IgD-negative memory B cell (primary cell): ENCODE results near the gene LMO7. TPM values are rescaled to one million over a fixed set of nuclear protein-coding genes. Genes with fewer than 3 reads are reported as not detected.

ENCODE experiments used
- H3K27ac Mint-ChIP-seq, 3 donors: one replicate each; pipeline ENCODE4 v1.8.0; 2020 to 2022; ENCODE audit warnings: mild to moderate bottlenecking in 3 of 3, mixed read lengths in 3 of 3, moderate library complexity in 1 of 3
- H3K27me3 Mint-ChIP-seq: one replicate; pipeline ENCODE4 v1.8.0; 2021; ENCODE audit warnings: mixed read lengths
- H3K36me3 Mint-ChIP-seq: one replicate; pipeline ENCODE4 v1.8.0; 2020; ENCODE audit warnings: mild to moderate bottlenecking, mixed read lengths
- H3K4me1 Mint-ChIP-seq, 3 donors: one replicate each; pipeline ENCODE4 v1.8.0; 2020 to 2022; ENCODE audit warnings: mixed read lengths in 3 of 3, mild to moderate bottlenecking in 1 of 3
- H3K4me3 Mint-ChIP-seq, 4 donors: one replicate each; pipeline ENCODE4 v1.8.0; 2020 to 2022; ENCODE audit warnings: mild to moderate bottlenecking in 4 of 4, mixed read lengths in 4 of 4, moderate library complexity in 3 of 4
- H3K9me3 Mint-ChIP-seq, 3 donors: one replicate each; pipeline ENCODE4 v1.8.0; 2020 to 2021; ENCODE audit warnings: mixed read lengths in 3 of 3, mild to moderate bottlenecking in 1 of 3
- polyA plus RNA-seq: library from polyadenylated mRNA; unstranded; fragments of 300-500 nt; fragmentation: Illumina TruSeq; gene quantifications from one replicate; pipeline ENCODE4 v1.2.3, GENCODE V29; 2021

The LMO7 gene
- polyA plus RNA-seq, 1 donor from 2014 or later, result 6.6 TPM

DNA sequence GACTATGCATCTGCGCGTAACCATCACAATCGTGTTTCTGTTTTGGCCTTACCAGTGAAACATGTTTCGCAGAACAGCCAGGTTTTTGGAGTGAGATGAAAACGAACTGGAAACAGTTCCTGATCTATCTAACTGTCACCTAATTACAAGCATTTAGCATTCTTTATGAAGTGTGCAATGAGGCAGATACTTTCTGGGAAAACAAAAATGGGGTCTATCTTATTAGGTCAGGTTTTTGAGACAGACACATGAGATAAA lies 182.8 kb downstream of the LMO7 start:
- Mint-ChIP-seq H3K9me3 (no peaks in the 10 kb centered on the region), H3K27ac (no peak overlapping the region), H3K27me3 (no peaks in the 10 kb centered on the region), H3K4me3 (no peak overlapping the region), H3K36me3 (peaks cover 13% of the 10 kb centered on the region), H3K4me1 (no peaks in the 10 kb centered on the region)

DNA sequence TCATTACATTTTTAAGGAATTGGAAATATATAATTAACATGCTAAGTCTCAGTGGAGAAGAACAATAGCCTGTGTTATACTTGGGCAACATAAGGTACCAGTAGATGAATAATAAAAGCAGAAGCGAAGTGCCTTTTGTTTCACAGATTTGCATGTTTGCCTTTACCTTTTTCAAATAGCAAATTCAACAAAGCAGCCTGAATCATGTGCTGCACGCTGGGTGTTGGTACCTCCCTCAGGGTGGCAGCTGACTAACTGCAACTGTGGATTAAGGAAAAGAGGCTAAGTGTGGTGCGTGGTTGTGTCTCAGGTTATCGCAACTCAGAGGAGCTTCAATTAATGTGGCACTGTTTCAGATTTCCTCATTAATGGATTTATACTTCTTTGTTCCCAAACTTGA lies 189.0 kb downstream of the LMO7 start:
- H3K4me3 Mint-ChIP-seq, result no peak overlapping the region
- H3K36me3 Mint-ChIP-seq, result peaks cover 17% of the 10 kb centered on the region
- no peak overlapping the region for H3K27ac Mint-ChIP-seq
- H3K9me3 Mint-ChIP-seq, result no peaks in the 10 kb centered on the region
- H3K4me1 Mint-ChIP-seq, result no peaks in the 10 kb centered on the region
- no peaks in the 10 kb centered on the region for H3K27me3 Mint-ChIP-seq

DNA sequence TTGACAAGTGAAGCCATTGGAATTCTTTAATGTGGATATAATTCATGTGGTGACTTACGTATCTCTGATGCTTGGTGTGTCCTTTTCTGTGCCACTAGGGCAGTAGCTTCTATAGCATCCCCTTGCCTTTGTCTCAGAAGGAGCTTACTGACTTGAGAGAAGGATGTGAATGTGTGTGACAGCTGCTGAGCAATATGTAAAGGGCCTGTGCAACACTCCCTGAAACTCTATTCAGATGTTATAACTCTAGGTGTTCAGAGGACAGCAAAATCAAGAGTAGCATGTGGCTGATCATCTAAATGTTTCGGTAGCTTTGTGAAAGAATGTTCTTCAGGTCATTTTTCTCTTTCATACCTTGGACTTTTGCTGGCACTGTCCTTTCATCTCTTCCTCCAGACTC lies 189.5 kb downstream of the LMO7 start:
- Mint-ChIP-seq H3K36me3 (peaks cover 17% of the 10 kb centered on the region), H3K27me3 (no peaks in the 10 kb centered on the region), H3K9me3 (no peaks in the 10 kb centered on the region), H3K4me3 (no peak overlapping the region), H3K27ac (no peak overlapping the region), H3K4me1 (no peaks in the 10 kb centered on the region)

GRCh38 chr13:75826391-75826790 lies 190.3 kb downstream of the LMO7 start:
- Mint-ChIP-seq H3K36me3 (peaks cover 12% of the 10 kb centered on the region), H3K4me3 (no peak overlapping the region), H3K27me3 (no peaks in the 10 kb centered on the region), H3K4me1 (no peaks in the 10 kb centered on the region), H3K27ac (no peak overlapping the region), H3K9me3 (peaks cover 2 to 6% (median 2%) of the 10 kb centered on the region in 3 donors)

DNA sequence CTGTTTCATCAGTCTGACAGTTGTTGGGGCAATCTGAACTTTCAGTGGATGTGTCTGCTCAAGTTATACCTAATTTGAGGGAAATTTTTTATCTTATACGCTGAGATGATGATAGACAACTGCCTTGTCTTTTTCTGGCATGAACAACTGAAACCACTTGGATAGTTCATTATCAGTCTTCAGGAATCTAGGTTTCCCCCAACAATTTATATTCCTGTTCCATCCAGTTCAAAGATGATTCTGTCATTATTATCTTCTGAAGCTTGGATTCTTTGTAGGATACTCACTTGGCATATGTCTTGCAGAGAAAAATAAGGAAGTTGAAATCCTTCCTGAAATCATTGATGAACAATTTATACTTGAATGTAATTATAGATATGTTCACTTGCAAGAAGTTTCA lies 193.7 kb downstream of the LMO7 start:
- Mint-ChIP-seq H3K4me1 (no peaks in the 10 kb centered on the region), H3K27me3 (no peaks in the 10 kb centered on the region), H3K27ac (no peak overlapping the region), H3K9me3 (peaks cover 2 to 6% (median 2%) of the 10 kb centered on the region in 3 donors), H3K4me3 (no peak overlapping the region), H3K36me3 (peaks cover 8% of the 10 kb centered on the region)

DNA sequence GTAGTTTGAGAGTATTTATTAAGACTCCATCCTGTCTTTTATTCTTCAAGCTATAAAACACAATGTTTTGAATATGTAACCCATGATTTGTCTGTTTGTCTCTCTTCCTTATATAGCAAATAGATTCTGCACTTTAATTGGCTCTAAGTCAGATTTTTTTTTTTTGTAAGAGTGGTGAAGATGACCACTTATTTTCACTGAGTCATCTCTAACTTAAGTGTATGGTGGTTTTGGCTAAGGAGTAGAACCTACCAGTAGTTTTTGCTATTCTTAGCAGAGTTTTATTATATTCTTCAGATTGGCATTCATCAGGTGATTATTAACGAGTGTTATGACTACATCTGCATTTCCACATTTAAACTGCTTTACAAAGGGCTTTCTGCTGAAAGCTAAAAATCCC lies 194.7 kb downstream of the LMO7 start:
- no peaks in the 10 kb centered on the region for H3K4me1 Mint-ChIP-seq
- no peaks in the 10 kb centered on the region for H3K27me3 Mint-ChIP-seq
- H3K9me3 Mint-ChIP-seq, result peaks cover 2 to 6% (median 2%) of the 10 kb centered on the region in 3 donors
- no peak overlapping the region for H3K4me3 Mint-ChIP-seq
- H3K36me3 Mint-ChIP-seq, result peaks cover 5% of the 10 kb centered on the region
- no peak overlapping the region for H3K27ac Mint-ChIP-seq

GRCh38 chr13:75831389-75831788 lies 195.3 kb downstream of the LMO7 start:
- H3K9me3 Mint-ChIP-seq, result peaks cover 2 to 6% (median 2%) of the 10 kb centered on the region in 3 donors
- no peak overlapping the region for H3K4me3 Mint-ChIP-seq
- peaks cover 7% of the 10 kb centered on the region for H3K36me3 Mint-ChIP-seq
- H3K27ac Mint-ChIP-seq, result no peak overlapping the region
- no peaks in the 10 kb centered on the region for H3K4me1 Mint-ChIP-seq
- H3K27me3 Mint-ChIP-seq, result no peaks in the 10 kb centered on the region

GRCh38 chr13:75832812-75833211 lies 196.7 kb downstream of the LMO7 start:
- peaks cover 5% of the 10 kb centered on the region for H3K36me3 Mint-ChIP-seq
- no peaks in the 10 kb centered on the region for H3K27me3 Mint-ChIP-seq
- H3K9me3 Mint-ChIP-seq, result peaks cover 2 to 6% (median 2%) of the 10 kb centered on the region in 3 donors
- no peak overlapping the region for H3K4me3 Mint-ChIP-seq
- H3K4me1 Mint-ChIP-seq, result no peaks in the 10 kb centered on the region
- no peak overlapping the region for H3K27ac Mint-ChIP-seq

DNA sequence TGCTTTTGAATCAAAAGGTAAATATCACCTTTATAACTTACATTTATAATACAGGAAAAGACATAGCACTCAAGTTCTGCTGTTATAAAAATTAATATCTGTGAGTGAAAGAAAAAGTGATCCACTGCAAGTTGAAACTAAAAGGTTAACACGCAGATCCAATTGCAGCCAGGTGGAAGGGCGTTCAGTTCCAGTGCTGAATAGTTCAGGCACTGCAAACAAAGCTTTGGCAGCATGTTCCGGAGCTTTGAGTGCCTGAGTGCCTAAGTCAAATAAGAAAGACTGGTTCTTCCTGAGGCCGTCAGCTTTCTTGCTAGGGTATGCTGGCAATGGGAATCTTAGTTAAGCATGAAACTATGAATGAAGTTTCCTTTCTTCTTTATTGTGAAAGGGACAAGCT lies 200.3 kb downstream of the LMO7 start:
- H3K4me3 Mint-ChIP-seq, result no peak overlapping the region
- peaks cover 0 to 1% (median 0%) of the 10 kb centered on the region in 3 donors for H3K4me1 Mint-ChIP-seq
- H3K36me3 Mint-ChIP-seq, result peaks cover 6% of the 10 kb centered on the region
- H3K9me3 Mint-ChIP-seq, result no peaks in the 10 kb centered on the region
- H3K27ac Mint-ChIP-seq, result no peak overlapping the region
- no peaks in the 10 kb centered on the region for H3K27me3 Mint-ChIP-seq

- Mint-ChIP-seq H3K9me3 (peaks cover 0 to 4% (median 1%) of the 10 kb centered on the region in 3 donors), H3K27ac (no peak overlapping the region), H3K4me1 (peaks cover 0 to 1% (median 0%) of the 10 kb centered on the region in 3 donors), H3K27me3 (no peaks in the 10 kb centered on the region), H3K4me3 (no peak overlapping the region), H3K36me3 (peaks cover 16% of the 10 kb centered on the region)
These were observed 202.4 kb downstream of the LMO7 start for GRCh38 chr13:75838366-75839005.

- Mint-ChIP-seq H3K27ac (no peak overlapping the region), H3K9me3 (peaks cover 0 to 4% (median 1%) of the 10 kb centered on the region in 3 donors), H3K27me3 (no peaks in the 10 kb centered on the region), H3K36me3 (peaks cover 16% of the 10 kb centered on the region), H3K4me1 (peaks cover 0 to 1% (median 0%) of the 10 kb centered on the region in 3 donors), H3K4me3 (no peak overlapping the region)
These were observed 203.3 kb downstream of the LMO7 start for GRCh38 chr13:75839406-75839805.

DNA sequence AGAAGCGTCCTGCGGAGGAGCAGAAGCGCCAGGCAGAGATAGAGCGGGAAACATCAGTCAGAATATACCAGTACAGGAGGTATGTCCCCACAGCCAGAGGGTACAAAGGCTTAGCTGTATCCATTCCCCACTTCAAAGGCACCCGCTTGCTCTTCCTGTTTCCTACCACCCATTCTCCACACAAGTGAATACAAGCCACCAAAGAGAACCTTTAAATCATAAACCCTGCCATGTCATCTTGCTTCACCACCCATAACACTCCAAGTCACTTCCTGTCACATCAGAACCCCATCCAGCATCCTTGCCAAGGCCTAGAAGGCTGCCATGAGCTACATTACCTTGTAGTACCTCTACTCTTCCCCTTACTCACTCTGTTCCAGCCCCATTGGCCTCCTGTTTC lies 205.8 kb downstream of the LMO7 start:
- no peak overlapping the region for H3K27ac Mint-ChIP-seq
- H3K4me1 Mint-ChIP-seq, result peaks cover 0 to 1% (median 0%) of the 10 kb centered on the region in 3 donors
- H3K36me3 Mint-ChIP-seq, result peaks cover 16% of the 10 kb centered on the region
- no peaks in the 10 kb centered on the region for H3K27me3 Mint-ChIP-seq
- H3K4me3 Mint-ChIP-seq, result no peak overlapping the region
- peaks cover 0 to 4% (median 1%) of the 10 kb centered on the region in 3 donors for H3K9me3 Mint-ChIP-seq

DNA sequence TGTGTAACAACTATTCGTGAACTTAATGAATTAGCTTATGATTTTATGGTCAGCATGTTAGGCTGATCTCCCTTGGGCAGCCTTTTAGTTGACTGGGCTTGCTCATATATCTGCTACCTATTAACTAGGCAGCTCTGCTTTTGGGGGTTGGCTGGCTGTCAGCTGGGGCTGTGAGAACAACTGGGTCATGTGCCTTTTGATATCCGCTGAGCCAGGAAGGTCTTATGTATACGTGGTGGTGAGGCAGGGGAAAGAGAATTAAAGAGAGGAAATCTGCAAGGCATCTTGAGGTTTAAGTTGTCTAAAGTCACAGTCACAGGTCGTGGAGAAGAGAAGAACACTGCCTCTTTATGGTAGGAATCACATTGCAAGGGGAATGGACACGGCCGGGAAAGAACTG lies 206.9 kb downstream of the LMO7 start:
- Mint-ChIP-seq H3K4me1 (peaks cover 0 to 1% (median 0%) of the 10 kb centered on the region in 3 donors), H3K9me3 (peaks cover 0 to 4% (median 1%) of the 10 kb centered on the region in 3 donors), H3K27ac (no peak overlapping the region), H3K36me3 (peaks cover 14% of the 10 kb centered on the region), H3K27me3 (no peaks in the 10 kb centered on the region), H3K4me3 (no peak overlapping the region)

DNA sequence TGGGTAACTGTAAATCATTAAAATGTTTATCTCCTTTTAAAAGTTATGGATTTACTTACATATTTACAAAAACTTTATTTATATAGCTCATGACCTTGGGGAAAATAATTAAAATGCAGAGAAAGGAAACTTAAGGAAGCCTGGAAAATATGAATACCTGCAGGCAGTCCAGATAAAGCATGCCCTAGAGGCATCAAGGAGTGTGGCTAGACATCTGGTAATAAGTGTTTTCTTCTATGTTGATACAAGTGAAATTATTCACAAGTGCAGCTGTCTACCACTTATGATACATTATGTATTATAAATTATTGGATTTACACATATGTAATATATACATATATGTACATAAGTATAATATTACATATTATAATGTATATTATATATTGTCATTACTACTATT lies 207.9 kb downstream of the LMO7 start:
- Mint-ChIP-seq H3K36me3 (peaks cover 15% of the 10 kb centered on the region), H3K4me1 (no peaks in the 10 kb centered on the region), H3K27ac (no peak overlapping the region), H3K27me3 (no peaks in the 10 kb centered on the region), H3K4me3 (no peak overlapping the region), H3K9me3 (peaks cover 0 to 4% (median 1%) of the 10 kb centered on the region in 3 donors)

DNA sequence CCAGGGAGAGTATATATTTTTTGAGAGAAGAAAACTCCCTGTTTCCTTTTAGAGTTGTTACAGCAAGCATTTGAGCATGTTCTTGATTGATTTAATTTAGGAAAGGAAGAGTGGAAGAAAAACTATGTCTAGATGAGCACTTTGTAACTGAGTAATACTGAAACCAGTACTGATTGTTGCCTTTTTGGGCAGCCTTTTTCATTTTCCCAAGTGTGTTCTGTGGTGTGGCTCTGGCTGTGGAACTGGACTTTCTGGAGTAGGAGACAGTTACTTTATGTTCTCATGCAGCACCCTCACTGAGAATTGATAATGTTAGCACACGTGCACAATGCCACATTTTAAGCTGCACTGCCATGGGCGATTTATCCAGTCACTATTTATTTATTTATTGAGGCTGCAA lies 211.5 kb downstream of the LMO7 start:
- H3K27me3 Mint-ChIP-seq, result no peaks in the 10 kb centered on the region
- peaks cover 15% of the 10 kb centered on the region for H3K36me3 Mint-ChIP-seq
- peaks cover 0 to 4% (median 0%) of the 10 kb centered on the region in 3 donors for H3K9me3 Mint-ChIP-seq
- H3K4me1 Mint-ChIP-seq, result no peaks in the 10 kb centered on the region
- no peak overlapping the region for H3K4me3 Mint-ChIP-seq
- H3K27ac Mint-ChIP-seq, result no peak overlapping the region

- peaks cover 14% of the 10 kb centered on the region for H3K36me3 Mint-ChIP-seq
These were observed 214.8 kb downstream of the LMO7 start for GRCh38 chr13:75850916-75851315.

More at GRCh38 chr13:75850916-75851315, 214.8 kb downstream of the LMO7 start:
- no peaks in the 10 kb centered on the region for H3K4me1 Mint-ChIP-seq
- no peak overlapping the region for H3K4me3 Mint-ChIP-seq
- no peak overlapping the region for H3K27ac Mint-ChIP-seq
- no peaks in the 10 kb centered on the region for H3K27me3 Mint-ChIP-seq
- H3K9me3 Mint-ChIP-seq, result no peaks in the 10 kb centered on the region
